ENCODE data around the gene HMGXB3. TPM values are rescaled to one million over a fixed set of nuclear protein-coding genes. Genes with fewer than 3 reads are reported as not detected.

HMGXB3 gene
- total RNA-seq, 1 experiment from 2014 or later, result 54.3 TPM

- in situ Hi-C loops (cut with HindIII; ENCODE audit: low pct_unique_long_range_greater_than_20kb, low sequenced_read_pairs), result no loop called here
- DNase-seq (ENCODE audit: low read depth, low spot score), result no peak
Measured at GRCh38 chr5:150085191-150085912, 84.8 kb downstream of the HMGXB3 start.

- no peak for DNase-seq (ENCODE audit: low read depth, low spot score)
- in situ Hi-C loops (cut with HindIII; ENCODE audit: low pct_unique_long_range_greater_than_20kb, low sequenced_read_pairs), result no loop called here
Measured at GRCh38 chr5:150085950-150086715, 85.6 kb downstream of the HMGXB3 start, which contains the start of gene CSF1R. Gene CSF1R (minus strand): TSS chr5:150086554. CDS start chr5:150086427, 127 bp downstream.

- in situ Hi-C loops (cut with HindIII; ENCODE audit: low pct_unique_long_range_greater_than_20kb, low sequenced_read_pairs), result no loop called here
- DNase-seq (ENCODE audit: low read depth, low spot score), result no peak
Measured at GRCh38 chr5:150092159-150092787, 91.7 kb downstream of the HMGXB3 start.

GRCh38 chr5:150097152-150097551 is 96.6 kb downstream of the HMGXB3 start:
- in situ Hi-C loops (cut with HindIII; ENCODE audit: low pct_unique_long_range_greater_than_20kb, low sequenced_read_pairs), result no loop called here
- DNase-seq (ENCODE audit: low read depth, low spot score), result no peak

- DNase-seq (ENCODE audit: low read depth, low spot score), result no peak
- in situ Hi-C loops (cut with HindIII; ENCODE audit: low pct_unique_long_range_greater_than_20kb, low sequenced_read_pairs), result no loop called here
Measured at GRCh38 chr5:150101023-150101422, 100.5 kb downstream of the HMGXB3 start.

Small RNA genes within 50 kb of the gene (small RNA-seq; reads per million reads assigned to genes)
- 0 reads per million in 2 experiments for gene RF00019

Other genes with a start within 250 kb of the HMGXB3 start
- 0.08 and 0.26 TPM in 2 replicates for gene PDE6A, start 55.9 kb upstream of the HMGXB3 start, total RNA-seq (2014; rRNA removed; shearing (Covaris generic))
- 173 and 178 TPM in 2 replicates for gene SLC26A2, start 40.0 kb upstream of the HMGXB3 start, total RNA-seq (2014; rRNA removed; shearing (Covaris generic))
- 5.5 and 6.6 TPM in 2 replicates for gene TIGD6, start 85 bp upstream of the HMGXB3 start, total RNA-seq (2014; rRNA removed; shearing (Covaris generic))
- 0.53 TPM in 1 of 2 replicates, not detected in the other for gene CSF1R, start 85.8 kb downstream of the HMGXB3 start, total RNA-seq (2014; rRNA removed; shearing (Covaris generic))
- gene PDGFRB, start 155.1 kb downstream of the HMGXB3 start, total RNA-seq (2014; rRNA removed; shearing (Covaris generic)), result 0.11 and 0.32 TPM in 2 replicates
- gene CDX1, start 166.0 kb downstream of the HMGXB3 start, total RNA-seq (2014; rRNA removed; shearing (Covaris generic)), result not detected in 2 replicates
- gene SLC6A7, start 189.3 kb downstream of the HMGXB3 start, total RNA-seq (2014; rRNA removed; shearing (Covaris generic)), result not detected in 2 replicates